HG03103 (cell line): ENCODE data around the gene STING1.
"Not testable (repeated sequence)": the region's sequence is repeated elsewhere in the genome, so short reads cannot be mapped to it uniquely, and the experiment has no call there.

ENCODE experiments used
- ATAC-seq: cut with Tn5 transposase; IDR thresholded peaks from one replicate; pipeline ENCODE4 v1.9.1; 2021; ENCODE audit warnings: low read depth; ENCODE audit not compliant: unreplicated experiment

The STING1 gene

DNA sequence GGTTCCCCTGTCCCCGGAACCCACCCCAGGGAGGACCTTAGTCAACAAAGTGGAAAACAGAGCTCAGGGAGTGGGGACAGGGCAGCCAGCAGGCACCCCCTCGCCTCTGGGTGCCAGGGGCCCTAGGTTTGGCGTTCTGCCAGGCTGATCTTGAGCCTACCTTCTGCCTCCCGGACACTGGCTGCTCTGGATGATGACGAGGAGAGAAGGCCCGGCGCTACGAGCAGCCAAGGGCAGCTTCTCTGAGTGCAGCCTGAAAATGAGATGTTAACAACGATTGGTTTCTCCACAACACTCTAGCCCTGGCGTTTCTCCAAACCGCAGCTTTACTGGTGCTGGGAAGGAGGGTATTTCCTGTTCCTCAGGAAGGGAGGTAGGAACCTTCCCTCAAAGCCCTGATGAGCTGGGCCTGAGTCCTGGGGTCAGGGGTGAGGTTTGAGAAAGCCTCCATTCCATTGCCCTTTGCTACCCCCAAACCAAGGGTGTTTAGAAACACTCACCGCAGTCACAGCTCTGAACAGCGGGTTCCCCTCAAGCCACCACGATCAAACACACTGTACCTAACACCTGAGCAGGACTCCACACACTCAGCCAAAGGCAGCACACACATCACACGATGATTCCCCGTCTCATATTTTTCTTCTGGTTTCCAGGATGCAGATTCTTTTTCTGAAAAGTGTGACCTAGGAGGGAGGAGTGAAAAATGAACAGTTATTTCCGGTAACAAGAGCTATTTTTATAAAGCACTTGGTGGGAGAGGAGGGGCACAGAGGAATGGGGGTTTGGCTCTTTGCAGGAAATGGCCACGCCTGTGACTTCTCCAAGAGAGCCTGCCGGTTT is at the start of gene STING1:
Gene STING1, minus strand, starts transcription at position 709 of the 840 bp plus-strand sequence. CDS start 1,054 bp downstream, outside the sequence.
- no peak for ATAC-seq

DNA sequence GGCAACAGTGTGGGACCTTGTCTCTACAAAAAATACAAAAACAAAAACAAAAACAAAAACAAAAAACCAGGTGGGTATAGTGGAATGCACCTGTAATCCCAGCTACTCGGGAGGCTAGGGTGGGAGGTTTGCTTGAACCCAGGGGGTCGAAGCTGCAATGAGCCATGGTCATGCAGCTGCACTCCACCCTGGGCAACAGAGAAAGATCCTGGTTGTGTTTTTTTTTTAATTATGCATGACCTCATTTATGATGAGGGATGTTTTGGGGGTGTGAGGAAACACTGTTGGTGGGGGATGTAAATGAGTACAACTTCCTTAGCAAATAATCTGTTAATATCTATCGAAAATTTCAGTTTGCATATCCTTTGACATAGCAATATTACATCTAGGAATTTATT is 49.2 kb upstream of the STING1 start:
- no peak for ATAC-seq

DNA sequence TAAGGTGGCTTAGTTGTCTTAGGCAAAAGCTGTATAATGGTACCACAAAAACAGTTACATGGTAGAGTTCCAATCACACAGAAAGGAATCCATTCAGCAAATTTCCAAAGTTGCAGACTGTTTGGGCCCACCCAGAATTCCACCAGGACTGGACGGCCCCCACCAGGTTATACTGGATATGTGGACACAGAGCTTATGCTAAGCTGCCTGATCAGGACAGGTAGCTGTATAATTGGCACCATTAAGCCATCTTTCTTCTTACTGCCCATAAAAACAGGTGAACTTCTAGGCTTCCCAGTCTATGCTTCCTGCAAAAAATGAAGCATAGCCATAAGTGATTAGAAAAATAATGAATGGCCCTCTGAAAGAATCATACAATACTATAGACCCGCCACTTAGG is 47.5 kb upstream of the STING1 start:
- ATAC-seq = not testable (repeated sequence)

DNA sequence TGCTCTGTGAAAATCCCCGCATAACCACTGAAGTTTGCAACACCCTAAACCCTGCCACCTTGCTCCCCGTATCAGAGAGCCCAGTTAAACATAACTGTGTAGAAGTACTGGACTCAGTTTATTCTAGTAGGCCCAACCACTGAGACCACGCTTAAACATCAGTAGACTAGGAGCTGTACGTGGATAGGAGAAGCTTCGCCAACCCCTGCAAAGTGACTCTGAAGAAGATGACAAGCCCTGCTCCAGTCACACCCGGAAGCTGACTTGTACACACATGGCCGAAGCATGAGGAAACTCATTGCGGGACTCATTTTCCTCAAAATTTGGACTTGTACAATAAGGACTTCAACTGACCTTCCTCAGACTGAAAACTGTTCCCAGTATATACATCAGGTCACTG is 46.1 kb upstream of the STING1 start:
- not testable (repeated sequence) for ATAC-seq

DNA sequence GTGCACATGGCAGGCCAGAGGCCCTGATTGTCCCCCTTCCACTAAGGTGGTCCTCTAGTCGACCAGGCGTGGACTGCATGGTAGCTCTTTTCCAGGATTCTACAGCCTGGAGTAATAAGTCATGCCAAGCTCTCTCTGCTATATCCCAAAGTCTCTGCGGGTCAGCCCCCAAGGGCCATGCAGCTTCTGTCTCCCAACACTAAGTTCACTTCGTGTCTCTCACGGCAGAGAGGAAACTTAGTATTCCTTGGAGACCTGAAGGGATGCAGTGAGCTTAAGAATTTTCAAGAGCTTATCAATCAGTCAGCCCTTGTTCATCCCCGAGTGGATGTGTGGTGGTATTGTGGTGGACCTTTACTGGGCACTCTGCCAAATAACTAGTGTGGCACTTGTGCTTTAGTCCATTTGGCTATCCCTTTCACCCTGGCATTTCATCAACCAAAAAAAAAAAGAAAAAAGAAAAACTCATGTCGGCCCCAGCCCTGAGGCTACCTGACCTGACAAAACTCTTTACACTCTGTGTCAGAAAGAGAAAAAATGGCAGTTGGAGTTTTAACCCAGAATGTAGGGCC is 45.4 kb upstream of the STING1 start:
- ATAC-seq = not testable (repeated sequence)

DNA sequence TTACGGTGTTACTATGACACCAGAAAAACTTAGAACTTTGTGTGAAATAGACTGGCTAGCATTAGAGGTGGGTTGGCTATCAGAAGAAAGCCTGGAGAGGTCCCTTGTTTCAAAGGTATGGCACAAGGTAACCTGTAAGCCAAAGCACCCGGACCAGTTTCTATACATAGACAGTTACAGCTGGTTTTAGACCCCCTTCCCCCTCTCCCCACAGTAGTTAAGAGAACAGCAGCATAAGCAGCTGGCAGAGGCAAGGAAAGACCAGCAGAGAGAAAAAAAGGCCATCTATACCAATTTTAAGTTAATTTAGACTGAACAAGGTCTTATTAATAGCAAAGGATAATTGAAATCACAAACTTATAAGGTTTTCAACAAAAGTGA is 44.5 kb upstream of the STING1 start:
- ATAC-seq = not testable (repeated sequence)

DNA sequence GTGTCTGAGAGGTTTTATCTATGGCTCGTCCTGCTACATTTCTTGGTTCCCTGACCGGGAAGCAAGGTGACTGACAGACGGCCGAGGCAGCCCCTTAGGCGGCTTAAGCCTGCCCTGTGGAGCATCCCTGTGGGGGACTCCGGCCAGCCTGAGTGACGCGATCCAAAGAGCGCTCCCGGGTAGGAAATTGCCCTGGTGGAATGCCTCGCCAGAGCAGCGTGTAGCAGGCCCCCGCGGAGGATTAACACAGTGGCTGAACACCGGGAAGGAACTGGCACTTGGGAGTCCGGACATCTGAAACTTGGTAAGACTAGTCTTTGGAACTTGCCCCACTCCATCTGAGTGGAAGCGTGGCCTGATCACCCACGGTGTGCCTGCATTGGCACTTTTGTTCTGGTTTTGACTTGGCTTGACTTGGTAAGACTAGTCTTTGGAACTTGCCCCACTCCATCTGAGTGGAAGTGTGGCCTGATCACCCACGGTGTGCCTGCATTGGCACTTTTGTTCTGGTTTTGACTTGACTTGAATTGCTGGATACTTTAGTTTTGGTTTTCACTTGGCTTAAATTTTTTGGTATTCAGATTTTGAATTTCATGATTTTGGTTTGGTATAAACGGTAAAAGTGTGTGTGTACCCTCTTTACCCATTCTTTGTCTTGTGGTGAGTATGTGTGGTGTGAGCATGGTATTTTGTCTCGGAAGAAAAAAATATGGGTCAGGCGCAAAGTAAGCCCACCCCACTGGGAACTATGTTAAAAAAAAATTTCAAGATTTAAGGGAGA is 43.9 kb upstream of the STING1 start:
- not testable (repeated sequence) for ATAC-seq

DNA sequence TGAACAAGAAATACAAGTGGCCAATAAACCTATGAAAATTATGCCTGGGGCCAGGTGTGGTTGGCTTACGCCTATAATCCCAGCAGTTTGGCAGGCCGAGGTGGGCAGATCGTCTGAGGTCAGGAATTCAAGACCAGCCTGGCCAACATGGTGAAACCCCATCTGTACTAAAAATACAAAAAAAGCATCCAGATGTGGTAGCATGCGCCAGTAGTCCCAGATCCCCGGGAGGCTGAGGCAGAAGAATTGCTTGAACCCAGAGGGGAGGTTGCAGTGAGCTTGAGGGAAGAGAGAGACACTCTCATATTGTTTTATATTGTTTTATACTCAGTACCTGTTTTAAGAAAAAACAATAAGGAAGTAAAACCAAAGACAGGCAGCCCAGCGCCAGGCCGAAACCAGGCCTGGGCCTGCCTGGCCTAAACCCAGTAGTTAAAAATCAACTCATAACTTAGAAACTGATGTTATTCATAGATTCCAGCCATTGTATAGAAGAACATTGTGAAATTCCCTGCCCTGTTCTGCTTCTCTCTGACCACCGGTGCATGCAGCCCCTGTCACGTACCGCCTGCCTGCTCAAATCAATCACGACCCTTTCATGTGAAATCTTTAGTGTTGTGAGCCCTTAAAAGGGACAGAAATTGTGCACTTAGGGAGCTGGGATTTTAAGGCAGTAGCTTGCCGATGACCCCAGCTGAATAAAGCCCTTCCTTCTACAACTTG is 43.2 kb upstream of the STING1 start:
- ATAC-seq = not testable (repeated sequence)

DNA sequence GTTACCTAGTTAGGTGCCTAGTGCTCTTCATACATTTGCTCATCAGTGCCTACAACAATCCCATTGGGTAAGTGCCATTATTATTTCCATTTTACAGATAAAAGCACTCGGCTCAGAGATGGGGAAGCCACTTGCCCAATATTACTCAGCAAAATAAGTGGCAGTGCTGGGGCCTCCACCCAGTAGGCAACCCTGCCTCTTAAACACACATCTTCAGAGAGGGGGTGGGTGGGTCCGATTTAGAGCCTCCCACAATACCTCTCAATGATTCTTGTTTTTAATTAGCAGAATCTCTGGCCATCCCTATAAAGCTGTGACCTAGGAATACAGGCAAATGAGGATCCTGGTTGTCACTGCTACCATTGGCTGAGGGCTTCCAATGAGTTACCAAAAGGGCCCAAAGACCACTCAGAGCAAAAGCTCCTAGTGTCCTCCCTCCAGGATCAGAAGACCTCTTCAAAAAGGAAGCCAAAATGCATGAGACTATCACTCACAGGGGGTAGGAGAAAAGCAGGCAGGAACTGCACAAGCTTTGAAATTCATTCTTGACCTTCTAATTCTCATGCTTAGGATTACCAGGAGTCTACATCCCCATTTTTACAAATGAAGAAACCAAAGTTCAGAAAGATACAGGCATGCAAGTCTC is 42.5 kb upstream of the STING1 start:
- ATAC-seq = no peak

DNA sequence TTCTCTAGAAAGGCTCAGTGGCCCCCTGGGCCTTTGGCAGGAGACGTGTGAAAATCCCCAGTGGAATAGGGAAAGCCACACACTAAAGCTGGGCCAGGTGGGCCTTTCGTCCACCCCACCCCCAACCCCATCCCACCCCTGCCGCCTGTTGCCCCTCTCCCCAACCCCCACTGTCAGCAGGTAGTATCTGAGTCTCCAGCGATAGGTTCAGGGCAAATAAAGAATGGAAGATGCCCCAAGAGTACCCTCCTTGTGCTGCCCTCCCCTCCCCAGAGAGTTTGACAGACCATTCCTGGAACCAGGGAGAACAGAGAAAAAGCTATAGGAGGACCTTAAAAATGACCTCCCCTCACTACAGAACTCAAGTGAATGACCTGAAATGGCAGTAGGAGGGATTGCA is 41.9 kb upstream of the STING1 start:
- ATAC-seq = no peak

DNA sequence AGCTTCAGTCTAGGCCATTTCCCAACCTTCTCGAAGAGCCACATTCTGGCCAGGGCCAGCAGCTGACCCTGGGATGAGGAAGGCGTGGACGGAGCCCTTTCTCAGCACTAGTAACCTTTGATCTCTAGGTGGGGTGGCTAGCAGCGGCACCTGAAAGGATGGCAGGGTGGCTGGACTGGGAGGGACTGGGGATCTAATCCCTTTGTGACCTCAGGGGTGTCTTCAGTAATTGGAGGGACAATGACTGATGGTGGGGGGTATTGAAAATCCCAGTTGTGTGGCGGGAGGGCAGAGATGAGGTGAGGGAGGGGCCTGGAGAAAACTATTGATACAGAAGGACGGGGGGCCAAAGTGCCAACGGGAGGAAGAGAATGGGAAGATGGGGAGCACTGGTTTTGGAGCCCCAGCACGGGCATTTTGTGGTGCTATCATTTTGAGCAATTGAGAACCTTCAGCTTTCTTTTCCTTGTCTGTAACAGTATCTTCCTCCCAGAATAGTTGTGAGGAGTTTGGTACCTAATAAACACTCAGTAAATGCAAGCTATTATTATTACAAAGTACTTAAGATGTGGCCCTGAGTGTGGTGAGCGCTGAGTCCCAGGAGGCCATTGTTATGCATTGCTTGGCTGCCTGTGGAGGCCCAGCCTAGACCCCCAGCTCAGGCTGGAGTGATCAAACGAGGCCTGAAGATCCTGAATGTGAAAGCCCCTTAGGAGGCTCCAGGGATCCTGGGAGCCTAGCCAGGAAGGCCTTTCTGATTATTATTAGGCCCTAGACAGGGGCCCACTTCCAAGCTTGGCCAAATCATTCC is 41.3 kb upstream of the STING1 start:
- no peak for ATAC-seq

DNA sequence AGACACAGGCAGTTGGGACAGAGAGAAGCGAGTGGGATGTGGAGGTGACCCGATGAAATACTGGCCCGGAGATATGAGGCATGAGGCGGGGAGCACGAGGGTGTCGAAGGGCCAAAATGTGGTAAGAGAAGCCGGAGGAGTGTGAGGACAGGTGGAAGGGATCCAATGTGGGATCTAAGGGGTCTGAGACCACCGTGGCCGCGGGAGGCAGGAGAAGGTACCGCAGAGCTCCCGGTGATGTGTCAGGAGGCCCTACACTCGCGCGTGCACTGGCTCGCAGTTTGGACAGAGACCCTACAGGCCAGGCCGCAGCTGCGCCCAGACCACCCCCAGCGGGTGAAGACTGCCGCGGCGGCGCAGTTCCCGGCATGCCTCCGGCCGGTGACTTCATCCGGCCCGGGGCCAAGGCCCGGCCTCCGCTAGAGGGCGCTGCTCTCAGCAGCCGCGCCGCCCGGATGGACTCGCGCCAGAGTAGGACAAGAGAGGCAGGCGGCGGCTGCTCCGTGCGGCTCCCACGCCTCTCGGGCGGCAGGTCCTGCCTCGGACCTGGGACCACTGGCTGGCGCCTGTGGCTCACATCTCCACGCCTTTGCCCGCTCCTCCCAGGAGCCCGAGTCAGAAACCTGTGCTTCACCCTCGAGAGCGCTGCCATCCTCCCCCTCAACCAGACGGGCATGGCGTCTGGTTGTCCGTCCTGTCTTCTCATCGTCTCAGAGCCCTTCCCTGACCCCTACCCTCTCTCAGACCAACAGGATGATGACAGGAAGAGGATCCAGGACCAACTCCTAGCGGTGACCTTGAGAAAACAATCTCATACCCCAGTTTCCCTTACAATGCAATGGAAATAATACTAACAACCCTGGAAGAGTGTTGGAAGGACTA is 35.4 kb upstream of the STING1 start:
- peak; percentile 84 for ATAC-seq

DNA sequence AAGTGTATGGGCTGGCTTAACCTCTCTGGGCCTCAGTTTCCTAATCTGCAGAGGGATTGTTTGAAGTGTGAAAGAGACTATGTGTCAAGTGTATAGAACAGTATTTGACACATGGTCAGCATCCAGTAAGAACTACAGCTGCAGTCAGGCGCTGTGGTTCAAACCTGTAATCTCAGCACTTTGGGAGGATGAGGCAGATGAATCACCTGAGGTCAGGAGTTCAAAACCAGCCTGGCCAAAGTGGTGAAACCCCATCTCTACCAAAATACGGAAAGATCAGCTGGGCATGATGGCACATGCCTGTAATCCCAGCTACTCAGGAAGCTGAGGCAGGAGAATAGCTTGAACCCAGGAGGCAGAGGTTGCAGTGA is 31.9 kb upstream of the STING1 start:
- no peak for ATAC-seq

DNA sequence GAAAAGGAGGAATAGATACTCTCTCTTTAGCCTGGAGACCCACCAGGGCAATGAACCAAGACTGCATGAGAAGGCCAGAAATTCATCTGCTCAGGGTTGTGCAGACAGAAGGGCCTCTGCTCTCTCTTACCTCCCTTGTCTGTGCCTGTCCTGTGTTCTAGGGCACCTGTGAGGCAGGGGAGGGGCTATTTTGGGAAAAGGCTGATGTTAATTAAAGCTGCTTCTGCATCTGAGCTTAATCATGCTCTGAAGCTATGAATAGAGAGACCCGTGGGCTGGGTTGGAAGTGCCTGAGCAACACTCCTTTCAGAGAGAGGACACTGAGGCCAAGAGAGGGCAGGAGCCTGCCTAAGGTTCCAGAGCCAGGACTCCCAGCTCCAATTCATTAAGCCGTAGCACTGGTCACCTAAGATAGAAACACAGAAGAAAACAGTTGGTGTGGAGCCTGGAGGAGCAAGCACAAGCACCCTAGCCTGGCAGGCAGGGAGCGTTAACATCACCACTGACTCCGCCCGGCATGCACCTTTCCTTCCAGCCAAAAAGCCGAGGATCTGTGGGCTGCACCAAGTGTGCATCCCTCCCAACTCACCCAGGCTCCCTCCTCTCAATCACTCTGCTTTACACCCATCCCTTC is 31.4 kb upstream of the STING1 start:
- ATAC-seq = no peak

DNA sequence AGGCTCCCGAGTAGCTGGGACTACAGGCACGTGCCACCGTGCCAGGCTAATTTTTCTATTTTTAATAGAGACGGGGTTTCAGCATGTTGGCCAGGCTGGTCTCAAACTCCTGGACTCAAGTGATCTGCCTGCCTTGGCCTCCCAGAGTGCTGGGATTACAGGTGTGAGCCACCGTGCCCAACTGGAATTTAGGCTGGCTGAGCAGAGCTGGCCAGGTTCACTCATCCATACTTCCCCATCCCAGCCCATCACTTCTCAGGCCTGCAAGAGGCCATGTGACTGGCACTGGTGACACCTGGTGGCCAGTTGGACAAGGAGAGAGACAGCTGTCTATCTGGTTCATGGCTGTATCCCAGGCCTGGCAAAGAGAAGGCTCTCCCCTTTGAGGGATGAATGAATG is 30.9 kb upstream of the STING1 start:
- ATAC-seq = not testable (repeated sequence)

DNA sequence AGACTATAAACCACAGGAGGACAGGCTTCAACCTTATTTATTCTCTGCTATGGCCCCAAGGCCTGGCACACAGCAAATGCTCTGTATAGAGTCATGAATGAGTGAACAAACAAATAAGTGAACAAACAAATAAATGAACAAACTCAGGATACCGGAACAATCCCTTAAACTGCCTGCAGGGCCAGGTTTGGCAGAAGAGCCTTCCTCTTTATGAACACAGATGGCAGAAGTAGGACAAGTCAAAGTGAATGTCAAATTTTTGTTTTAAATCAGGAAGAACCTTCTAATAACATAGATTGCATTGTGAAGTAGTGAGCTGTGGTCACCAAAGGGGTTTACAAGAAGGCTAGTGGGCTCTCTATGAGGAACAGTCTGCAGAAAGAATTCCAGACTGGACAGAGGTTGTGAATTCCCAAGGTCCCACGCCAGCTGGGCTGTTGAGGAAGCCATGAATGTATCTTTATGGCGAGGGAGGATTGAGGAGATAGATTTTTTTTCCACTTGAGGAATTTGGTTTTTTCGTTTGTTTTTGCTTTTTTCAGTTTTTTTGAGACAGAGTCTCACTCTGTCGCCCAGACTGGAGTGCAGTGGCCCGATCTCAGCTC is 30.3 kb upstream of the STING1 start:
- no peak for ATAC-seq

DNA sequence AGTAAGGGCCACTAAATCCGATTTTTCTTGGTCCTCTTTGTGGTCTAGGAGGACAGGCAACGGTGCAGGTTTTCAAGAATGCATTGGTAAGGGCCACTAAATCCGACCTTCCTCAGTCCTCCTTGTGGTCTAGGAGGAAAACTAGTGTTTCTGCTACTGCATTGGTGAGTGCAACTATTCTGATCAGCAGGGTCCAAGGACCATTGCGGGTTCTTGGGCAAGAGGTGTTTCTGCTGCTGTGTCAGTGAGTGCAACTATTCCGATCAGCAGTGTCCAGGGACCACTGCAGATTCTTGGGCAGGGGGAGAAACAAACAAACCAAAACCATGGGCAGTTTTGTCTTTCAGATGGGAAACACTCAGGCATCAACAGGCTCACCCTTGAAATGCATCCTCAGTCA is 22.2 kb upstream of the STING1 start:
- ATAC-seq = not testable (repeated sequence)

DNA sequence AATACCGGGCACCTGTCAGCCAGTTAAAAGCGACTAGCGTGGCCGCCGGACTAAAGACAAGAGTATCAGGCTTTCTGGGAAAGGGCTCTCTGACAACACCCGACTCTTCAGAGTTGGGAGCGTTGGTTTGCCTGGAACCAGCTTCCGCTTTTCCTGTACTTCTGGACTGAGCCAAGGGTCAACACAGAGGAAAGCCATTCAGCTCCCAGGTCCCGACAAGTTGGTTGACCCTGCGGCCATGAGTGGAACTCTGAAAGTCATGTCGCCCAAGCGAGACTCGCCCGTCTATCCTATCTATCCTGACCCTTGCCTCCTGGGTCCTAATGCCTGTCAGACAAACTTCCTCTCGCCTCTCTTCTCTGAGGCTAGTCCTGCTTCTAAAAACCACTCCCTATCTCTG is 21.3 kb upstream of the STING1 start:
- not testable (repeated sequence) for ATAC-seq
